ENCODE results near the gene ZNF367.

ZNF367 gene

GRCh38 chr9:96348261-96348660, 69.9 kb downstream of the ZNF367 start:
- peaks cover 32% of the 10 kb centered on the region for H3K4me1 ChIP-seq (ENCODE audit: insufficient read depth, low read length)
- H3K27ac ChIP-seq (ENCODE audit: low read depth, low read length): no peak overlapping the region
- no peaks in the 10 kb centered on the region for H3K27me3 ChIP-seq (ENCODE audit: insufficient read depth, low read length)
- no peak overlapping the region for H3K9ac ChIP-seq (ENCODE audit: low read depth, low read length)
- H3K36me3 ChIP-seq (ENCODE audit: insufficient read depth, low read length): 0 out of 2 replicates have a peak, but pooled peaks cover 7% of the 10 kb centered on the region
- 92% methylated on average over 5 of the region's 5 CpGs for WGBS
- H3K9me3 ChIP-seq (ENCODE audit: insufficient read depth, low read depth, low read length): no peaks in the 10 kb centered on the region
- H3K4me3 ChIP-seq (ENCODE audit: low read length): no peak overlapping the region

DNA sequence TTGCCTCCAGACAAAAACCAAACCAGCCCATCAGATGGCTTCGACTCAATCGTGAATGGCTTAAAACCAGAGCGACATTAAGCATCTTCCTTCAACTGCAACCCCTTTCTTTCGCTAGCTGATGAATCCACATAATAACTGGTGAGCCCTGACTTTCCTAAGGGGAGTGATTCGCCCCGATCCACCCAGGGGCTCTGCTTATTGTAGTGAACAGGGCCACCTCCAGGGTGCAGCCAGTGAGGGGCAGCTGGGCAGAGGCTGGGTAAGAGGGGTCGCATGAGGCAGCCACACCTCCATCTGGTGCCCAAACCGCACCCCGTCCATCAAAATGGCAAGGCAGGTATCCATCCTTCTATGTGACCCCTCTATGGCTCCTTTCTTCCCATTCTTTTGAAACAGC, 72.6 kb downstream of the ZNF367 start:
- no peaks in the 10 kb centered on the region for H3K9me3 ChIP-seq (ENCODE audit: insufficient read depth, low read depth, low read length)
- H3K36me3 ChIP-seq (ENCODE audit: insufficient read depth, low read length): 0 out of 2 replicates have a peak, but pooled peaks cover 7% of the 10 kb centered on the region
- peaks cover 39% of the 10 kb centered on the region for H3K4me1 ChIP-seq (ENCODE audit: insufficient read depth, low read length)
- no peak overlapping the region for H3K4me3 ChIP-seq (ENCODE audit: low read length)
- 0 out of 2 replicates have a peak overlapping the region, but pooled peaks have one; percentile 24 for H3K27ac ChIP-seq (ENCODE audit: low read depth, low read length)
- no peak overlapping the region for H3K9ac ChIP-seq (ENCODE audit: low read depth, low read length)
- 87% methylated on average over 9 of the region's 9 CpGs for WGBS
- no peaks in the 10 kb centered on the region for H3K27me3 ChIP-seq (ENCODE audit: insufficient read depth, low read length)

DNA sequence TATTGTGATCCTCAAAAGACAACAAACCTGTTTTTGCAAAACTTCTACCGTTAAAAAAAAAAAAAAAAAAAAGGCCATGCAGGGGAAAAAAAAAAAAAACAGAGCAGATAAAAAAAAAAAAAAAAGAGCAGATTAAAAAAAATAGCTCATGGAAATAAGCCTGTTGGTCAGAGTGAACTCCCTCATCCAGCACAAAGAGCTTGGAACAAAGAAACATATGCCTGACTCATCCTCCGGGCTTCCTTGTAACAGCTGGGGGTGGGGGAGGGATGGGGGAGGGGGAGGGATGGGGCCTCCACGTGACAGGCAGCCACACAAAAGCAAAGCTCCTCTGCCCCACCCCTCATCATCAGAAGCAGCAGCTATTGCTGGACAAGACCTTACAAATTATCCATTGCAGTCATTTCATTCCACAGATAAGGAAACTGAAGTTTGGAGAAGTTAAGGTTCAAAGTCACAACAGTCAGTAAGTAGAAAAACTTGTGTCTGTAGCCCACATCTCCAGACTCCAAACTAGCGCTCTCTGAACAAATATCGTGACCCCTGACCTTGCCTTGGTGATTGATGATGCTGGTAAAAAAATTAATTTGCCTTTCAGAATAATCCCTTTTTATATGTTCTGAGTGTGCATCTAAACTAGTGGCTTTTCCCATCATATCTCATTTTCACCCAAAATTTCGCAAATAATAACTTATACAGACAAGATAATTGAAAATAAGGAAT, 73.6 kb downstream of the ZNF367 start:
- Histone ChIP-seq H3K9me3 (ENCODE audit: insufficient read depth, low read depth, low read length) (no peaks in the 10 kb centered on the region), H3K27me3 (ENCODE audit: insufficient read depth, low read length) (no peaks in the 10 kb centered on the region), H3K27ac (ENCODE audit: low read depth, low read length) (peak overlapping the region; percentile 89), H3K4me3 (ENCODE audit: low read length) (no peak overlapping the region; the same call in 1 of the 2 replicates), H3K36me3 (ENCODE audit: insufficient read depth, low read length) (0 out of 2 replicates have a peak, but pooled peaks cover 7% of the 10 kb centered on the region), H3K4me1 (ENCODE audit: insufficient read depth, low read length) (peaks cover 45% of the 10 kb centered on the region), H3K9ac (ENCODE audit: low read depth, low read length) (peak overlapping the region; percentile 63)
- no CpG with 5 or more reads among the region's 6 CpGs for WGBS

DNA sequence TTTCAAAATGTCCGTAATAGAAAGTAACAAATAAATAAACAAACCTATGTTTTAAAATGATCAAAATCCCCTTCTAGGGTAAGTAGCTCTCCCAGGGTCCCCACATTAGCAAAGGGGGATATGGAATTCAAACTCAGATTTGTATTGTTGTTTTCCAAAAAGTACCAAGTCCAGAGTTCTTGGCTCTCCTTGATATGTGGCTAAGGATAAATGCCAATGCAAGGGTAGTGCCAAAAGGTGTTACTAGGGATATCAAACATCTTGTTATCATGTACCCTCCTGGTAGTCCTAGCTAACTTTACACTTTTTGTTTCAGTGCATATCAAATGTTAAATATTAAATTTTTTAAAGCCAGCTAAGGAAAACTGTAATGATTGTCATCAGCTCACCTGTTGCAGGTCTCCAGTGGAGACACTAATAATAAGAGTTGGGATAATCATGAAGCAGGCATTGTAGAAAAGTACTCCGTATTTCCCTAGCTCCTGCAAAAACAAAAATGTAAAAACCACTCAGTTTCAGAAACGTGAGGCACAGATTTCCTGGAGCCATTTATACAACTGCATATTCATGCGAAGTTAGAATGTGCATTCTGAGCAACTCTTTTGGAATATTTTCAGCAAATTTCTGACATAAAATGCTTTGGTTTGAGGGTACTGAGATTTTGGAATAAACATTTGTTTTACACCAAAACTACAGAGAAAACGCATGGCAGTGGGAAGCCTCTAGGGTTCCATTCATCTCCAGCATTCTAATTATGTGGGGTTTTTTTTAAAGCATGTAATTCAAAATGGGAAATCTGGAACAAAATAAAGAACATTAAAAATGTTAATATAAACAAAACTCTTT, 74.4 kb downstream of the ZNF367 start:
- Histone ChIP-seq H3K4me1 (ENCODE audit: insufficient read depth, low read length) (peaks cover 45% of the 10 kb centered on the region), H3K9ac (ENCODE audit: low read depth, low read length) (peak overlapping the region; percentile 63), H3K36me3 (ENCODE audit: insufficient read depth, low read length) (0 out of 2 replicates have a peak, but pooled peaks cover 7% of the 10 kb centered on the region), H3K9me3 (ENCODE audit: insufficient read depth, low read depth, low read length) (no peaks in the 10 kb centered on the region), H3K27me3 (ENCODE audit: insufficient read depth, low read length) (no peaks in the 10 kb centered on the region), H3K27ac (ENCODE audit: low read depth, low read length) (peak overlapping the region; percentile 89), H3K4me3 (ENCODE audit: low read length) (no peak overlapping the region)
- WGBS: 65% methylated on average over 4 of the region's 5 CpGs

- no peaks in the 10 kb centered on the region for H3K27me3 ChIP-seq (ENCODE audit: insufficient read depth, low read length)
- H3K9me3 ChIP-seq (ENCODE audit: insufficient read depth, low read depth, low read length): no peaks in the 10 kb centered on the region
- H3K4me1 ChIP-seq (ENCODE audit: insufficient read depth, low read length): peaks cover 45% of the 10 kb centered on the region
- H3K9ac ChIP-seq (ENCODE audit: low read depth, low read length): no peak overlapping the region; the same call in 1 of the 2 replicates
- H3K36me3 ChIP-seq (ENCODE audit: insufficient read depth, low read length): no peaks in the 10 kb centered on the region
- peak overlapping the region; percentile 89; the same call in 1 of the 2 replicates for H3K27ac ChIP-seq (ENCODE audit: low read depth, low read length)
- H3K4me3 ChIP-seq (ENCODE audit: low read length): no peak overlapping the region
- 92% methylated on average over 20 of the region's 20 CpGs for WGBS
These were observed 75.5 kb downstream of the ZNF367 start for GRCh38 chr9:96342571-96343245.

GRCh38 chr9:96340707-96341106, 77.5 kb downstream of the ZNF367 start:
- H3K36me3 ChIP-seq (ENCODE audit: insufficient read depth, low read length): no peaks in the 10 kb centered on the region
- H3K27ac ChIP-seq (ENCODE audit: low read depth, low read length): no peak overlapping the region
- H3K4me1 ChIP-seq (ENCODE audit: insufficient read depth, low read length): peaks cover 37% of the 10 kb centered on the region
- 98% methylated on average over 3 of the region's 3 CpGs for WGBS
- no peak overlapping the region for H3K9ac ChIP-seq (ENCODE audit: low read depth, low read length)
- H3K9me3 ChIP-seq (ENCODE audit: insufficient read depth, low read depth, low read length): no peaks in the 10 kb centered on the region
- no peaks in the 10 kb centered on the region for H3K27me3 ChIP-seq (ENCODE audit: insufficient read depth, low read length)
- H3K4me3 ChIP-seq (ENCODE audit: low read length): no peak overlapping the region

DNA sequence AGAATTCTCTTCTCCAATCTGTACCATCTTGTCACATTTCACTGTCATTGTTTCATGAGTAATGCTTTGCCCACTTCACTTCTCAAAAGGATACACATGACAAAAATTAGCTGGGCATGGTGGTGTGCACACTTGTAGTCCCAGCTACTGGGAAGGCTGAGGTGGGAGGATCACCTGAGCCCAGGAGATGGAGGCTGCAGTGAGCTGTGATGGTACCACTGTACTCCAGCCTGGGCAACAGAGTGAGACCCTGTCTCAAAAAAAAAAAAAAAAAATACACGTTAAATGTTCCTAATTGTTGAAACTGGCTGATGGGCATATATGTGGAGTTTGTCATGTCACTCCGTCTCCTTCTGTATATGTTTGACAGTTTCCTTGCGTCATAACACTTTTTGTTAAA, 79.9 kb downstream of the ZNF367 start:
- Histone ChIP-seq H3K27me3 (ENCODE audit: insufficient read depth, low read length) (no peaks in the 10 kb centered on the region), H3K27ac (ENCODE audit: low read depth, low read length) (no peak overlapping the region), H3K4me3 (ENCODE audit: low read length) (no peak overlapping the region), H3K4me1 (ENCODE audit: insufficient read depth, low read length) (peaks cover 14% of the 10 kb centered on the region), H3K9me3 (ENCODE audit: insufficient read depth, low read depth, low read length) (no peaks in the 10 kb centered on the region), H3K36me3 (ENCODE audit: insufficient read depth, low read length) (no peaks in the 10 kb centered on the region), H3K9ac (ENCODE audit: low read depth, low read length) (no peak overlapping the region)
- 100% methylated on average over 2 of the region's 3 CpGs for WGBS
